GM12892 (cell line): ENCODE data around the gene CHST11.

Experiments
- POLR2A ChIP-seq: IDR thresholded peaks from 2 replicates; pipeline ENCODE4 v1.6.1; 2011; ENCODE audit warnings: low read depth, low read length, control low read depth
- POLR2AphosphoS5 ChIP-seq: IDR thresholded peaks from 2 replicates; pipeline ENCODE4 v1.6.1; 2011; ENCODE audit warnings: low read depth, low read length, control low read depth
- TAF1 ChIP-seq: IDR thresholded peaks from 2 replicates; pipeline ENCODE4 v1.6.1; 2011; ENCODE audit warnings: low read depth, mild to moderate bottlenecking, control low read depth, low read length, borderline replicate concordance

- TF ChIP-seq POLR2A (no peak), TAF1 (no peak), POLR2AphosphoS5 (no peak)
These were observed 143.4 kb downstream of the CHST11 start for GRCh38 chr12:104600036-104600712.
